Measurements from ENCODE around the gene NDUFS2.

Gene NDUFS2

GRCh38 chr1:161214369-161214768, 12.2 kb downstream of the NDUFS2 start:
- no peak for TF ChIP-seq CTCF (IDR thresholded peaks at IDR 0.05; ENCODE audit: control insufficient read depth, extremely low read depth, insufficient read depth)
- DNase-seq (ENCODE audit: low read depth) = no peak
- no peak overlapping the region for H3K4me3 ChIP-seq (ENCODE audit: low read depth, low read length)

- DNase-seq (ENCODE audit: low read depth) = no peak
- H3K4me3 ChIP-seq (ENCODE audit: low read depth, low read length) = no peak within 1 kb of the TSS
- TF ChIP-seq CTCF (IDR thresholded peaks at IDR 0.05; ENCODE audit: control insufficient read depth, extremely low read depth, insufficient read depth) = no peak
Measured at GRCh38 chr1:161215076-161215475, 12.9 kb downstream of the NDUFS2 start, which contains the start of gene FCER1G. Gene FCER1G, plus strand, starts transcription at chr1:161215295. Its CDS starts 27 bp downstream, at chr1:161215322.

GRCh38 chr1:161216945-161217712, 15.0 kb downstream of the NDUFS2 start:
- H3K4me3 ChIP-seq (ENCODE audit: low read depth, low read length) = no peak overlapping the region
- no peak for DNase-seq (ENCODE audit: low read depth)
- no peak for TF ChIP-seq CTCF (IDR thresholded peaks at IDR 0.05; ENCODE audit: control insufficient read depth, extremely low read depth, insufficient read depth)

- H3K4me3 ChIP-seq (ENCODE audit: low read depth, low read length) = no peak overlapping the region
- DNase-seq (ENCODE audit: low read depth) = no peak
Measured at GRCh38 chr1:161217831-161218230, 15.7 kb downstream of the NDUFS2 start.

GRCh38 chr1:161218301-161219077, 16.3 kb downstream of the NDUFS2 start:
- DNase-seq (ENCODE audit: low read depth) = no peak
- no peak for TF ChIP-seq CTCF (IDR thresholded peaks at IDR 0.05; ENCODE audit: control insufficient read depth, extremely low read depth, insufficient read depth)
- no peak overlapping the region for H3K4me3 ChIP-seq (ENCODE audit: low read depth, low read length)

More at GRCh38 chr1:161217831-161218230, 15.7 kb downstream of the NDUFS2 start:
- no peak for TF ChIP-seq CTCF (IDR thresholded peaks at IDR 0.05; ENCODE audit: control insufficient read depth, extremely low read depth, insufficient read depth)

GRCh38 chr1:161219078-161219892, 17.1 kb downstream of the NDUFS2 start:
- DNase-seq (ENCODE audit: low read depth) = no peak
- no peak for TF ChIP-seq CTCF (IDR thresholded peaks at IDR 0.05; ENCODE audit: control insufficient read depth, extremely low read depth, insufficient read depth)

More at GRCh38 chr1:161219078-161219892, 17.1 kb downstream of the NDUFS2 start:
- no peak overlapping the region for H3K4me3 ChIP-seq (ENCODE audit: low read depth, low read length)

Data from LNCaP clone FGC (cell line).